Measurements from ENCODE around the gene GLIPR1. TPM values are rescaled to one million over a fixed set of nuclear protein-coding genes. Genes with fewer than 3 reads are reported as not detected.
"Not testable (repeated sequence)": the region's sequence is repeated elsewhere in the genome, so short reads cannot be mapped to it uniquely, and the experiment has no call there.

GLIPR1 gene
- total RNA-seq, 2 experiments from 2014 or later: 30.5 to 33.0 TPM

DNA sequence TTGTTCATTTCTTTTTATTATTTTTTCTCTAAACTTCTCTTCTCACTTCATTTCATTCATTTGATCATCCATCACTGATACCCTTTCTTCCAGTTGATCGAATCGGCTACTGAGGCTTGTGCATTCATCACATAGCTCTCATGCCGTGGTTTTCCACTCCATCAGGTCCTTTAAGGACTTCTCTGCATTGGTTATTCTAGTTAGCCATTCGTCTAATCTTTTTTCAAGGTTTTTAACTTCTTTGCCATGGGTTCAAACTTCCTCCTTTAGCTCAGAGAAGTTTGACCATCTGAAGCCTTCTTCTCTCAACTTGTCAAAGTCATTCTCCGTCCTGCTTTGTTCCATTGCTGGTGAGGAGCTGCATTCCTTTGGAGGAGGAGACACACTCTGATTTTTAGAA, 41.6 kb downstream of the GLIPR1 start:
- H3K9me3 Mint-ChIP-seq (ENCODE audit: insufficient read depth); POLR2A ChIA-PET; H3K4me3 Mint-ChIP-seq; H3K36me3 Mint-ChIP-seq (ENCODE audit: low read depth); ATAC-seq; H3K4me1 Mint-ChIP-seq (ENCODE audit: low read depth); CTCF ChIA-PET; DNase-seq; H3K27ac Mint-ChIP-seq: not testable (repeated sequence)
- H3K27me3 Mint-ChIP-seq (ENCODE audit: low read depth): peaks cover 20% of the 10 kb centered on the region

DNA sequence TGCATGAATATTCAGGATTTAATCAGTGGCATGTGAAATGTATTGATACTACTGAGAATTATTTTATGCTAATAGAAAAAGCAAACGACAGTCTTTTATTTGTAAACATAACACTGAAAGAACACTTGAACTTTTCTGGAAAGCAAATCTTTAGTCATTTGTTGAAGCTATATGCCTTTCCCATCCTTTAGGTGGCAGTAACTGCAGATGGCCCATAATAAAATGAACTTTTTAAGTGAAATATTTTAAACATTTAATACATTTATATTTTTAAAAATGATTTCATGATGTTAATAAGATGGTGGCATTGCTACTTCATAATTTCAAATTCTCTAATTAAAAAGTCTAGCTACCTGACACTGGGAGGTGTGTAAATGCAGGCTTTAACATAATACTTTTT, 44.7 kb downstream of the GLIPR1 start:
- CTCF ChIA-PET: interaction anchor here (0.7 to 4.4 kb wide), 6 partner anchors 10 to 931 kb away, joined by 3 to 38 read pairs (median 10); partner anchors contain the start of gene PHLDA1
- Mint-ChIP-seq H3K4me1 (ENCODE audit: low read depth) (peaks cover 7% of the 10 kb centered on the region), H3K4me3 (no peak overlapping the region), H3K9me3 (ENCODE audit: insufficient read depth) (no peaks in the 10 kb centered on the region), H3K27me3 (ENCODE audit: low read depth) (peaks cover 27% of the 10 kb centered on the region), H3K36me3 (ENCODE audit: low read depth) (no peaks in the 10 kb centered on the region), H3K27ac (no peak overlapping the region)
- DNase-seq (no peak), ATAC-seq (no peak)
- POLR2A ChIA-PET: interaction anchor here (0.6 kb wide), 1 partner anchor 14 kb away, joined by 3 read pairs; the partner anchor contains the start of gene KRR1

DNA sequence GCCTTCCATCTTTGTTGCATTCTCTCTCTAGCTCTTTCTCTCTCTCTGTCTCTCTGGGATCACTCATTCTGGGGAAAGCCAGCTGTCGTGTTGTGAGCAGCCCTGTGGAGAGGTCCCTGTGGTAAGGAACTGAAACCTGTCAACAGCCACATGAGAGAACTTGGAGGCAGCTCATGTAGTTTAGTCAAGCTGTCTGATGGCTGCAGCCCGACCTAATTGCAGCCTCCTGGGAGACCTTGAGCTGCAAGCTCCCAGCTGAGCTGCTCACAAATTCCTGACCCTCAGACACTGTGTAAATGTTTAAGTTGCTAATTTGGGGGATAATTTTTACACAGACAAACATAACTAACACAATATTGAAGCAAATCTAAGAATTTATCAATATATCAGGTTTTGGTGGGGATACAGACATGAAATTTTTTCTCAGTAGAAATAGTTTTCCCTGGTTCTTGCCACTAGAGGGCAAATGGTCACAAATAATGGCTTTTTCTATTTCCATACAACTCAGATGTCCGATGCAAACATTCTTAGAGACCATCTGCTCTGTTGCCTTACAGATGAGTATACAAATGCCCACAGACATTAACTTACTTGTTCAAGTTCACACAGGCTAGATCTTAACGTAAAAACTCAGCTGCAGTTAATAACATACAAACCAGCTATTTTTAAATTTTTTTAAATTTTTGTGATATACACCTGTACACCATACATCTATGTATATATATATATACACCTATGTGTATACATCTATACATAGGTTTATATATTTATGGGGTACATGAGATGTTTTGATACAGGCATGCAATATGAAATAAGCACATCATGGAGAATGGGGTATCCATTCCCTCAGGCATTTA, 46.3 kb downstream of the GLIPR1 start:
- H3K27ac Mint-ChIP-seq: no peak overlapping the region
- ChIA-PET POLR2A (interaction anchor here (0.8 to 1.6 kb wide), 2 partner anchors 43 to 504 kb away, joined by 3 to 6 read pairs; partner anchors contain the start of gene PHLDA1), CTCF (interaction anchor here (0.5 to 4.4 kb wide), 48 partner anchors 12 to 949 kb away, joined by 3 to 38 read pairs (median 4); partner anchors contain the start of genes GLIPR1L2, KRR1 and PHLDA1)
- no peak overlapping the region for H3K4me3 Mint-ChIP-seq
- no peaks in the 10 kb centered on the region for H3K36me3 Mint-ChIP-seq (ENCODE audit: low read depth)
- H3K9me3 Mint-ChIP-seq (ENCODE audit: insufficient read depth): no peaks in the 10 kb centered on the region
- ATAC-seq: peak; percentile 87
- H3K4me1 Mint-ChIP-seq (ENCODE audit: low read depth): peaks cover 7% of the 10 kb centered on the region
- DNase-seq: peak; percentile 30
- H3K27me3 Mint-ChIP-seq (ENCODE audit: low read depth): peaks cover 22% of the 10 kb centered on the region

DNA sequence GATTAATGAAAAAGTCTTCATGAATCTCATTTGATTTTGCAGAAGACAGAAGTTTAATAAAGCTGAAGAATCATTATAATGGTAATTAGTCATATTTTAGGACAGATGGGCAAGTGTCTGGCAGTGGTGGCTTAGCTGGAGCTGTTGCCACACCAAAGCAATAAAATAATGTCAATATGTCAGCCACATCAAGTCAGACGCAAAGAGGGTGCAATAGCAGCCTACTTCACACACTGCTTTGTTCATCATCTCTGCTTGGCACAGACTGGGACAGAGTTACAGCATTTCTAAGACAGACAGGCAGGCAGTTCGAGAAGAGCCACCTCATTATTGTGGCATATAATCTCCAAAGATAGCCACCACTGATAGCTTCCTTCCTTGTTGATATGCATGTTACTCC, 47.7 kb downstream of the GLIPR1 start:
- DNase-seq (no peak), ATAC-seq (no peak)
- Mint-ChIP-seq H3K4me3 (no peak overlapping the region), H3K27me3 (ENCODE audit: low read depth) (peaks cover 21% of the 10 kb centered on the region), H3K36me3 (ENCODE audit: low read depth) (no peaks in the 10 kb centered on the region), H3K9me3 (ENCODE audit: insufficient read depth) (no peaks in the 10 kb centered on the region), H3K27ac (no peak overlapping the region), H3K4me1 (ENCODE audit: low read depth) (peaks cover 7% of the 10 kb centered on the region)
- ChIA-PET POLR2A (interaction anchor here (0.9 to 1.1 kb wide), 2 partner anchors 17 to 504 kb away, joined by 4 read pairs; partner anchors contain the start of gene KRR1), CTCF (interaction anchor here (0.6 to 4.4 kb wide), 16 partner anchors 15 to 739 kb away, joined by 3 to 38 read pairs (median 7); partner anchors contain the start of genes KRR1 and PHLDA1)

DNA sequence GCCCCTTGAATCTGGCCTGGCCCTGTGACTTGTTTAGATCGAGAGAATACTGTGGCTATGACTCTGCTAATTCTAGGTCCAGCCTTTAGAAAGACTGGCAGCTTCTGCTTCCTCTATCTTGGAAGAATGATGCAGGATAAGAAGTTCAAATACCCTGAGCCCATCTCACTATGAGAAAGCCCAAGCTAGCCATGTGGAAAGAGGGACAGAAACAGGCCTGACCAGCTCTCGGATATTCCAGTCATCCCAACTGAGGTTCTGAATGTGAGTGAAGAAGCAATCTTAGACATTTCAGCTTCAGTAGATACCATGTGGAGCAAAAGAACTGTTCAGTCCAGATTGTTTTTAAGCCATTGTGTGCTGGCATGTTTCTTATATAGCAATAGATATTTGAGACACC, 48.1 kb downstream of the GLIPR1 start:
- Mint-ChIP-seq H3K4me1 (ENCODE audit: low read depth) (peaks cover 7% of the 10 kb centered on the region), H3K27me3 (ENCODE audit: low read depth) (peaks cover 22% of the 10 kb centered on the region), H3K9me3 (ENCODE audit: insufficient read depth) (no peaks in the 10 kb centered on the region), H3K4me3 (no peak overlapping the region), H3K36me3 (ENCODE audit: low read depth) (no peaks in the 10 kb centered on the region), H3K27ac (no peak overlapping the region)
- POLR2A ChIA-PET: interaction anchor here (0.9 to 1.1 kb wide), 2 partner anchors 17 to 504 kb away, joined by 4 read pairs; partner anchors contain the start of gene KRR1
- no peak for DNase-seq
- no peak for ATAC-seq
- CTCF ChIA-PET: interaction anchor here (0.6 to 4.4 kb wide), 10 partner anchors 17 to 512 kb away, joined by 3 to 38 read pairs (median 7); partner anchors contain the start of genes KRR1 and PHLDA1

DNA sequence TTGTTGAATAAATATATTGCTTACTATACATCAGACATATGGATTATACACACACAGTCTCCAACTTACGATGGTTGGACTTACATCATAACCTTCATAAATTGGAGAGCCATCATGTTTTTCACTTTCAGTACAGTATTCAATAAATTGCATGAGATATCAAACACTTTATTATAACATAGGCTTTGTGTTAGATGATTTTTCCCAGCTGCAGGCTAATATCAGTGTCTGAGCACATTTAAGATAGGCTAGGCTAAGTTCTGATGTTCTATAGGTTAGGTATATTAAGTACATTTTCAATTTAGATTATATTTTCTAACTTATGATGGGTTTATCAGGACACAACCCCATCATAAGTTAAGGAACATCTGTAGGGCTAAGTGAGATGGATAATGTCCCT, 48.8 kb downstream of the GLIPR1 start:
- Mint-ChIP-seq H3K27me3 (ENCODE audit: low read depth) (peaks cover 22% of the 10 kb centered on the region), H3K4me3 (no peak overlapping the region), H3K9me3 (ENCODE audit: insufficient read depth) (no peaks in the 10 kb centered on the region), H3K4me1 (ENCODE audit: low read depth) (peaks cover 7% of the 10 kb centered on the region), H3K36me3 (ENCODE audit: low read depth) (no peaks in the 10 kb centered on the region), H3K27ac (no peak overlapping the region)
- CTCF ChIA-PET: interaction anchor here (2.1 to 4.4 kb wide), 2 partner anchors 31 to 502 kb away, joined by 6 to 36 read pairs; partner anchors contain the start of gene PHLDA1
- POLR2A ChIA-PET: no interaction called here
- no peak for DNase-seq
- ATAC-seq: no peak

DNA sequence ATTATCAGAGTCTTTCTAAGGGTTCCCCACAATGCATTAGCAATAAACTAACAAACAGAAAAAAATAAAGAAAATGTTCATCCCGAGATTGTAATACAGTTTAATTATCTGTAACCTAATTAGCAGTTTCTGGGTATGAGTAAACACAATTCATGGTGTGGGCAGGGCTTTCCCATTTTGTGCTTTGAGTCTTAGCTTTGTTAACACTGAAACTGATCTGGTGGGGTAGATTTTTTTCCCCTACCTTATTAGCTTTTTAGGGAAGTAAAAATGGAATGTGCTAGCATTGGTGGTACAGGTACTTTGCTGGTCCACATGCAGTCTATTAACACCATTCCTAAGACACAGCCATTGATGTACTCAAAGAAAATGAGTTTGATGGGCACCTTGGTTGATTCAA, 49.3 kb downstream of the GLIPR1 start:
- H3K4me3 Mint-ChIP-seq: no peak overlapping the region
- H3K27me3 Mint-ChIP-seq (ENCODE audit: low read depth): peaks cover 22% of the 10 kb centered on the region
- CTCF ChIA-PET: no interaction called here
- DNase-seq (no peak), ATAC-seq (no peak)
- no peak overlapping the region for H3K27ac Mint-ChIP-seq
- POLR2A ChIA-PET: no interaction called here
- H3K36me3 Mint-ChIP-seq (ENCODE audit: low read depth): no peaks in the 10 kb centered on the region
- peaks cover 7% of the 10 kb centered on the region for H3K4me1 Mint-ChIP-seq (ENCODE audit: low read depth)
- H3K9me3 Mint-ChIP-seq (ENCODE audit: insufficient read depth): no peaks in the 10 kb centered on the region

DNA sequence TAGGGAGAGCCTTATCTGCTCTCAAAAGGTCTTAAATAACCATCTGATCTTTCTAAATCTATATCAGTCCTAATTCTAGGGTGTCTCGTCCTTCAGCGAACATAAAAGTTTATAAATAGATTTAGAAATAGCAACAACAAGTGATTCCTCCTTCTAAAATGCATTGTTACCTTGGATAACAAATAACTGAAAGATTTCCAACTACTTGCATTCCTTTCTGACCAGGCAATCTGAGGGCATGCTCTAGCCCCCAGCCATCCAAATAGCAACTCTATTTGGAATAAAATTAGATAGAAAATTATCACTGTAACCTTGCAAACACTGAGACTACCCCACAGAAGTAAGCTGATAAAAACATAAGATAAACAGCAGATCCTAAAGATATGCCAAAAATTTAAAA, 52.7 kb downstream of the GLIPR1 start:
- CTCF ChIA-PET: interaction anchor here (0.7 kb wide), 1 partner anchor 504 kb away, joined by 3 read pairs; no protein-coding TSS in a partner anchor
- ATAC-seq: no peak

DNA sequence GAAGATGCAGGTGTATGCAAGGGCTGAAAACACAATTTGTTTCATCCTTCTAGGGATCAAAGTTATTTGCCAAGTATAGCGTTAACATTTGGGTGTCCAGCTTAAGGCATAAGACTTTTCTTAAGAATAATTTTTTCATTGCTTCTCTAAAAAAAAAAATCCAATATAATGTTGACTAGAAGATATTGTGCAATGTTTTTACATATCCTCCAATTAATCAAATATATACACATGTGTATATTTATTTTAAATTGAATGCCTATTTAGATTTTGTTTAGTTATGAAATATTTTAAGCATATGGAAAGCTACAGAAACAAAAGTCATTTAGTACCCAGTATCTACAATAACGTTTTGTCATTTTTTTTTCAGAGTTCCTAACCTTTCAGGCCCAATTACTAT, 59.3 kb downstream of the GLIPR1 start:
- CTCF ChIA-PET: no interaction called here
- H3K4me3 Mint-ChIP-seq: no peak overlapping the region
- H3K4me1 Mint-ChIP-seq (ENCODE audit: low read depth): no peaks in the 10 kb centered on the region
- H3K9me3 Mint-ChIP-seq (ENCODE audit: insufficient read depth): no peaks in the 10 kb centered on the region
- peaks cover 31% of the 10 kb centered on the region for H3K27me3 Mint-ChIP-seq (ENCODE audit: low read depth)
- POLR2A ChIA-PET: no interaction called here
- H3K36me3 Mint-ChIP-seq (ENCODE audit: low read depth): no peaks in the 10 kb centered on the region
- ATAC-seq (no peak), DNase-seq (no peak)
- H3K27ac Mint-ChIP-seq: no peak overlapping the region

More for the DNA sequence above, 52.7 kb downstream of the GLIPR1 start:
- POLR2A ChIA-PET: no interaction called here
- Mint-ChIP-seq H3K36me3 (ENCODE audit: low read depth) (no peaks in the 10 kb centered on the region), H3K27ac (no peak overlapping the region), H3K4me3 (no peak overlapping the region), H3K9me3 (ENCODE audit: insufficient read depth) (no peaks in the 10 kb centered on the region), H3K4me1 (ENCODE audit: low read depth) (no peaks in the 10 kb centered on the region), H3K27me3 (ENCODE audit: low read depth) (peaks cover 19% of the 10 kb centered on the region)
- DNase-seq: no peak

DNA sequence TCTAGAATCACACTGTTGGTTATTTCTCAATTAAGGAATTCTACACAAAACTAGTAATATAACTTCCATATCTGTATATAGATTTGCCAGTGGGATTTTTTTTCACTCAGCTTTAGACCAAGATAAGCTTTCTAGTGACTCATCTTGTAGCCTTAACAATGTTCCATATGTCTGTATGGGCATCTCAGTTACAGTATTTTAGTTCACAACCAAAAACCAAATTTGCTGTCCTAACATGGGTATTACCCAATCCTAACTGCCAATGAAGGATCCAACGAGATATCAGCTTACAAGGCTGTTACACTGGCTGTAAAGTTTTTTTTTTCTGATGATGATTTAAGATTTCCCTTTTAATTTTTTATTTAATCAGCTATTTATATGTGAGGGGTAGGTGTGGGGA, 62.4 kb downstream of the GLIPR1 start:
- H3K4me3 Mint-ChIP-seq: no peak overlapping the region
- no peaks in the 10 kb centered on the region for H3K36me3 Mint-ChIP-seq (ENCODE audit: low read depth)
- ChIA-PET POLR2A (no interaction called here), CTCF (interaction anchor here (1.0 to 2.3 kb wide), 2 partner anchors 8 to 16 kb away, joined by 3 to 15 read pairs; no protein-coding TSS in a partner anchor)
- ATAC-seq: no peak
- H3K27me3 Mint-ChIP-seq (ENCODE audit: low read depth): peaks cover 43% of the 10 kb centered on the region
- no peak for DNase-seq
- no peaks in the 10 kb centered on the region for H3K9me3 Mint-ChIP-seq (ENCODE audit: insufficient read depth)
- H3K4me1 Mint-ChIP-seq (ENCODE audit: low read depth): no peaks in the 10 kb centered on the region
- H3K27ac Mint-ChIP-seq: no peak overlapping the region

DNA sequence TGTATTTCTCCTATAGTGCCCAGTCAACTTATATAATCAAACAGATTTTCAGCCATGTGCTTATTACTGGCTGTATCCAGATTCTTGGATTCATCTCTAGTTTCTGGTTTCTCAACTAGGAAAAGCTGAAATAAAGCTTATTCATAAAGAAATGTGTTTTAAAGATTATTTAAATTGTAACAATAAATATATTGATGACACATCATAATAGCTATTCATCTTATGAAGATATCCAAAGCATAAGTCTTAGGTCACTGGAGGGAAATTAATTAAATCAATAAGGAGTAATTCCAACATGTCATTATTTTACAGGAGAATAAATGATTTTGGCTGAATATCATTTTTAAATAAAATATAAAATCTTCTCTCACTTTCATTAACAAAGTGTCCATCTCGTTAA, 63.0 kb downstream of the GLIPR1 start:
- DNase-seq: no peak
- ChIA-PET POLR2A (interaction anchor here (0.8 kb wide), 1 partner anchor 488 kb away, joined by 3 read pairs; the partner anchor contains the start of gene PHLDA1), CTCF (interaction anchor here (0.7 to 2.3 kb wide), 3 partner anchors 8 to 494 kb away, joined by 3 to 15 read pairs (median 3); no protein-coding TSS in a partner anchor)
- H3K9me3 Mint-ChIP-seq (ENCODE audit: insufficient read depth): no peaks in the 10 kb centered on the region
- ATAC-seq: no peak
- no peaks in the 10 kb centered on the region for H3K4me1 Mint-ChIP-seq (ENCODE audit: low read depth)
- H3K27me3 Mint-ChIP-seq (ENCODE audit: low read depth): peaks cover 40% of the 10 kb centered on the region
- no peak overlapping the region for H3K27ac Mint-ChIP-seq
- no peak overlapping the region for H3K4me3 Mint-ChIP-seq
- H3K36me3 Mint-ChIP-seq (ENCODE audit: low read depth): no peaks in the 10 kb centered on the region

DNA sequence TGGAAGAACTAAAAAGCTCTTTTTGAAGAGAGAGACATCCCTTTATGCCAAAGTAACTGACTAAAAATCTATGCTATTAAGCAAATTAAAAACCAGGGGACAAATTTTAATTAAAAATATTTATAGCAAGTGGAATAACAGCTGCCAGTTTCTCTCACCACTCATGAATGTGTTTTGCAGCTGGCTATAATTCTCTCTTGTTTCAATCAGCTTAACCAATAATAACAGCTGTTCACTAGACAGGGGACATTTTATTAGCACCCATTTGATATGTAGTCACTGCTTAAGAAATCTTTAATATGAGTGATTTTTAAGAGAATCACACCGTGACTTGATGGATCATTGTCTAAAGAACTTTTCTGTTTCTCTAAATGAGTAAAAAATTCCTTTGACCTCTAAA, 65.1 kb downstream of the GLIPR1 start:
- H3K4me3 Mint-ChIP-seq: no peak overlapping the region

More for the DNA sequence above, 65.1 kb downstream of the GLIPR1 start:
- H3K4me1 Mint-ChIP-seq (ENCODE audit: low read depth): no peaks in the 10 kb centered on the region
- no peak overlapping the region for H3K27ac Mint-ChIP-seq
- H3K9me3 Mint-ChIP-seq (ENCODE audit: insufficient read depth): no peaks in the 10 kb centered on the region
- DNase-seq (no peak), ATAC-seq (no peak)
- H3K27me3 Mint-ChIP-seq (ENCODE audit: low read depth): peaks cover 41% of the 10 kb centered on the region
- ChIA-PET POLR2A (interaction anchor here (0.5 to 1.0 kb wide), 2 partner anchors 8 to 34 kb away, joined by 3 read pairs; partner anchors contain the start of gene KRR1), CTCF (interaction anchor here (1.2 to 2.2 kb wide), 2 partner anchors 19 to 25 kb away, joined by 3 to 9 read pairs; no protein-coding TSS in a partner anchor)
- H3K36me3 Mint-ChIP-seq (ENCODE audit: low read depth): no peaks in the 10 kb centered on the region
